ENCODE measurements around the gene ZNF79.
"Not testable (repeated sequence)": the region's sequence is repeated elsewhere in the genome, so short reads cannot be mapped to it uniquely, and the experiment has no call there.

The ZNF79 gene

GRCh38 chr9:127458921-127459320 lies 34.7 kb downstream of the ZNF79 start:
- no peak for DNase-seq

- DNase-seq: no peak
These were observed 39.2 kb downstream of the ZNF79 start for GRCh38 chr9:127463382-127463781.

DNA sequence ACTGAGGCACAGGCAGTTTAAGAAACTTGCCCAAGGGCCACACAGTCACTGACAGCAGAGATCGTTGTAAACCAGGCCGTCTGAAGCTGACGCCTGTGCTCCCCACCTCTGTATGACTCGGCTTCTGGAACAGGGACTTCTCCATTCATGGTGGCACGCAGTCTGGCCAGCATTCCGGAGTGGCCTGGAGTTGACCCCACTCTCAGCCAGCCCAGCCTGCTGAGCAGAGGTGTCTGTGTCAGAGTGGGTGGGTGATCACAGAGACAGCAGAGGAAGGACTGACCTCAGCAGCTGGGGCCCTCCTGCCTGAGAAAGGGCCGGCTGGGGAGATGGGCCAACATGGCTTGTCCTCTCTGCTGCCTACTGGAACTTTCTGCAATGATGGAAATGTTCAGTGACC lies 39.7 kb downstream of the ZNF79 start:
- DNase-seq: no peak

GRCh38 chr9:127466407-127466917 lies 42.3 kb downstream of the ZNF79 start:
- not testable (repeated sequence) for DNase-seq

- DNase-seq: no peak
These were observed 43.4 kb downstream of the ZNF79 start for GRCh38 chr9:127467621-127468020.

- no peak for DNase-seq
These were observed 46.5 kb downstream of the ZNF79 start for GRCh38 chr9:127470662-127471061.

DNA sequence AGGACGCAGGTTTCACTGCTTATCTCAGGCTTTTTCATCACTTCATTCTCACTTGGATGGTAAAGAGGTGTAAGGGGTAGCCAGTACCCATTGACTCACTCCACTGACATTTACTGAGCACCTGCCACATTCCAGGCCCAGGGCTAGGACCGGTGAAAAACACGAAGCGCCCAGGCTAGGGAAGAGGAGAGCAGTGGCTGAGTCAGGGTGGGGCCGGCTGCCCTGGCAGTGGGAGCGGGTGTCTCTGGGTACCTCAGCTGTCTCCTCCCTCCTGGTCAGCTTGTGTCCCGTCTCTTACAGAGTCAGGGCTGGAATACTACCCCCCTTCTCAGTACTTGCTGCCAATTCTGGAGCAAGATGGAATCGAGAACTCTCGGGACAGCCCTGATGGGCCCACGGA lies 49.3 kb downstream of the ZNF79 start:
- DNase-seq: no peak

DNA sequence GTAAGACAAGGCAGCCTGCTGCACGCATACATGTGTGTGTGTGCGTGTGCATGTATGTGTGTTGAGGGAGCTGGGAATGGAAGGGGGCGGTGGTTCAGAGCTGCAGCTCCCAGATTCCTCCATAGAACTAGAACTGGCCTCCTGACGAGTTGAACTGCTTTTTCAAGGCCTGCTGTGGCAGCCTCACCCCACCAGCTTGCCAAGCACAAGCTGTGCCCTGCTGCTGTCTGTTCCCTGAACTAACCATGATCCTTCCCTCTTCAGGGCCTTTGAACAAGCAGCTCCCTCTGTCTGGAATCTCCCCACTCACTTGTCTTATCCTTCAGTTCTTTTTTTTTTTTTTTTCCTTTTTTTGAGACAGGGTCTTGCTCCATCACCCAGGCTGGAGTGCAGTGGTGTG lies 49.8 kb downstream of the ZNF79 start:
- no peak for DNase-seq

DNA sequence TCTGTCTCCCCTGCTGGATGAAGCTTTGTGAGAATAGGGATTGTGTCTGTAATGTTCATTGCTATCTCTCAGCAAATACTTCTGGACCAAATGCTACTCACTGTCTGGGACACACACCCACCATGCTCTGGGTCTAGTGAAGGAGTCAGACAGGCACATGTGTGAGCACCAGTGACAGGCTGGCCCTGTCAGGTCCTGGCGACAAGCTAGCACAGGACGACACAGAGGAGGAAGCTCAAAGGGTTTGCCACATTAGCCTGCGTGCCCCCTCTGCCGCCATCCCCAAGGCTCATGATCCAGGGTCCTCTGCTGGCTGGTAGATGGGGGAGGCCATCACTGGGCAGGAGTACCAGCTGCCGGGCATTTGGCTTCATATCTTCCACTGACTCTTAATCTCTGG lies 50.4 kb downstream of the ZNF79 start:
- DNase-seq: no peak

DNA sequence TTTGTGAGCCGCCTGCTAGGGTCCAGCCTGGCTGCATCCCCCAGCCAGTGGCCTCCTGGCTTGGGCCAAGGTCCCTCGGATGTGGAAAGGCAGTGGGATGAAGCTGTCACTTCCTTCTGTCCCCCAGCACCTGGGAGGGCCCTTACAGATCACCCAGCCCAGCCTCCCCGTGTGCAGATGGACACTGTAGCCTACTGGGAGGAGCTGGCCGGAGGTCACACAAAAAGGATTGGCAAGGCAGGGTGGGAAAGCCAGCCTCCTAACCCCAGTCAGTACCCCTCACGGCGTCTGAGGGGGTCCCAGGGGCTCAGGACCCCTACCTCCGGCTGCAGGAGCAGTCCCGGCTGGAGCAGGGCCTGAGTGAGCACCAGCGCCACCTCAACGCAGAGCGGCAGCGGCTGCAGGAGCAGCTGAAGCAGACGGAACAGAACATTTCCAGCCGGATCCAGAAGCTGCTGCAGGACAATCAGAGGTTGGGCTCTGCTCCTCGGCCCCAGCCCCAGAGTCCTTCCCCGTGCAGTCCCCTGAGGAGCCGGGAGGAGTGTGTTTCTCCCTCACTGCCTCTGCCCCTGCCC lies 55.4 kb downstream of the ZNF79 start:
- DNase-seq: no peak

- DNase-seq: no peak
These were observed 58.5 kb downstream of the ZNF79 start for GRCh38 chr9:127482662-127483061.

GRCh38 chr9:127485995-127486394 lies 61.8 kb downstream of the ZNF79 start:
- DNase-seq: no peak

DNA sequence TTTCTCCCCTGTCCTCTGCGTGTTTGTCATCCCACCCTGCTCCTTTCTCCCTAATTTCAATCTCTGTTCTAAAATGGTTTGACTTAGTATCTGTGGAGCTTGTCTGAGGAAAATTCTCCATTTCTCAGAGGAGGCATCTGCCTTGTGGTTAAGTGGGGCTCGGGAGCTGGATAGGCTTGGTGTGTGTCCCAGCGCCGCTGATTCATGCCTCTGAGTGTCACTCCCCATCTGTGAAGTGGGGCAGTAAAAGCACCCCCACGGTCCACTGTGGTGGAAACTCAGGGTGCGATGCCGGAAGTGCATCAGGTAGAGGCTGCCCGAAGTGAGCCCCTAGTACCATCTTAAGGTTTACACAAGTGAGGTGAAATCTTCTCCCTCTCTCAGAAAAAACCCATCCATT lies 64.8 kb downstream of the ZNF79 start:
- DNase-seq: no peak

DNA sequence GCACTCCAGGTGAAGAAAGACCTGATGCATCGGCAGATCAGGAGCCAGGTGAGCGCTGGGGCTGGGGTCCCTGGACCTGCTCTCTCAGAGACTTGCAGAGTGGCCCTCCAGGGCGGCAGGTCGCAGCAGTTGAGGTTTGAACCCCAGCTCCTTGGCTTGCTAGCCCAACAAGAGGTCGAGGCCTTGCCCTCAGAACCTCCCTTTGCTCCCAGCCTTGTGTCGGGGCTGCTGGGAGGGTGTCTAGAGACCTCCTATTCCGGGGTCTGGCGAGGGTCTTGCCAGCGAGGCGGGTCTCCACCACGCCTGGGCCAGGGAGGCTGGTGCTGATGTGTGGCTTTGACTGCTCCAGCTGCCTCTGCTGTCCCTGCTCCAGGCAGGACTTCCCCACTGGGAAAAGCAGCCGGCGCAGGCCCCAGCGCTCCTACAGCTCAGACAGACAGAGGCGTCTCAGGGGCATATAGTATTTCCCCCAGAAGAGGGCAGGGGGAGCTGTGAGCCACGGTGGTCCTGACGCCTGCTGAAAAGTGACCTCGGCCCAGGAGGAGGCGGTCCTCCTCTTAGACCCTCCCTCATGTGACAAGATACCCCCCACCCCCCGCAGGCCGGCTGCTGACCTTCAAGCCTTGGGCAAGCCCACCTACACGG lies 65.4 kb downstream of the ZNF79 start:
- no peak for DNase-seq

DNA sequence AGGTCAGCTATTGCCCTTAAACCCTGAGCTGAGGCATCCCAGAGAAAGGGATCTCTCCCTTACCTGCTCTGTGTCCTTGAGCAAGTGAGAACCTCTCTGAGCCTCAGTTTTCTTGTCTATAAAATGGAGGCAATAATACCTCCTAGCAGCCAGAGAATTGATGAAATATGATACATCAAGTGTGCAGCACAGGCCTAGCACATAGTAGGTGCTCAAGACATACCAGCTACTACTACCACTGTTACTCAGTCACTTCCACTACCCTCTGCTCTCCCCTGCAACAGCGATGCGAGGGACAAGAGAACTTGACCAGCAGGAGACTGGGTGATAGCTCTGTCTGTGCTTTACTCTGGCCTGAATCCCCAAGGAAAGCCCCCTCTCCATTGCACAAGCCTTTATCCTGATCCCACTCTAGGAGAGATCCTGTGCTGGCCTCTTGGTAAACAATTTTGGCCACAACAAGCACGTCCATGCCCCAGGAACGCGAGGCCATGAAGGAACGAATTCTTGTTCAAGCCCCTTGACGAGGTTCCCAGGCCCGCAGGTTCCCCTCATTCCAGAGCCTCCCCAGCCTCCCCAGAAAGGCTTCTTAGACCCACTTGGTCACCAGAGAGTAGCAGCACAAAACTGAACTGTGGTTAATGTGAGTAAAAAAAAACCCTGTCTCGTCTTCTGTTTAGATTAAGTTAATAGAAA lies 66.5 kb downstream of the ZNF79 start:
- DNase-seq: no peak

DNA sequence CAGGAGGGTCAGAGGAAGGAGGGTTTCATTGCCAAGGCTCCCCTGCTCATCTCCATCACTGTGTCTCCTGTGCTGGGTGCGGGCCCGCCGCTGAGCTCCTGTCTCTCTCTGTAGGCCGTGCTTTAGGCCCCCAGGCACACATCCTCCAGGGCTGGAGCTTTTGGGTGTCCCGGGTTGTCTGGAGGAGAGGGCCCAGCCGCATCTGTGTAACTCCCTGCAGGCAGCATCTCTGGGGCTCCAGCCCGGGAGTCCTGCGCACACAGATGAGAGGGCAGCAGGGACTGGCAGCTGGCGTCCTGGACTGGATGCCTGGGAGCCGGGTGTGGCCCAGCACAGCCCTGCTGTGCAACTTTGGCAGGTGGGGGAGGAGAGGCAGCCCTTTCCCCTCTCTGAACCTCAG lies 67.3 kb downstream of the ZNF79 start:
- no peak for DNase-seq

DNA sequence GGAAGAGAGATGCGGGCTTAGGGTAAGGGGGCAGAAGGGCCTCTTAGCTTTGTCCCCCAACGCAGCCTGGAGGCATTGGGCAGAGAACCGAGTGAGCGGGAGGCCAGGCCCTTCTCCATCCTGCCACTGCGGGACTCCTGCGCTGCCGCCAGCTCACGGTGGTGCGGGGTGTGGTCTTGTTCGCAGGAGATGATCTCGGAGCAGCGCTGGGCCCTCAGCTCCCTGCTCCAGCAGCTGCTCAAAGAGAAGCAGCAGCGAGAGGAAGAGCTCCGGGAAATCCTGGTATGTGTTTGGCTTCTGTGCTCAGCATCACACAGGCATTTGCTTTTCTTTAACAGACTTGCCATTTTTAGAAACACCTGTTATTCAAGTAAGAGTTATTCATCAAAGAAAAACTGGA lies 68.4 kb downstream of the ZNF79 start:
- DNase-seq: no peak

- DNase-seq: no peak
These were observed 69.6 kb downstream of the ZNF79 start for GRCh38 chr9:127493592-127494303.

DNA sequence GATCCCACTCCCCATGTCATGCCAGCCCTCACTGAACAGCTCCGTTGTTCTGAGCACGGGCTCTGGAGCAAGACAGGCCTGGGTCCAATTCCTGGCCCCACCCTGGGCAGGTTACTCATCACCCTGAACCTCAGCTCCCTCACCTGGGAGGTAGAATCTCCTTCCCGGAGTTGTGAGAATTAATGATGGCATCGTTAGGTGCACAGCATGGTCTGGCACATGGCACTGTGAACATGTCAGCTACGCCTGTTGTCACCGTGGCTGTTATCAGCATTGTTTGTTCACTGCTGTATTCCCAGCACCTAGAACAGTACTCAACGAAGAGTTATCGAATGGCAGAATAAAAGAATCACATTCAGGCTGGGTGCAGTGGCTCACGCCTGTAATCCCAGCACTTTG lies 70.1 kb downstream of the ZNF79 start:
- no peak for DNase-seq

All from GF-D8 (cell line).